WTC11 (cell line): ENCODE results near the gene SMIM44. TPM values are rescaled to one million over a fixed set of nuclear protein-coding genes. Genes with fewer than 3 reads are reported as not detected.

Source experiments
- ATAC-seq: fragments of 200-7000 bp; cut with Tn5 transposase; 2 replicates; pipeline ENCODE4 v1.10.0; 2021; ENCODE audit warnings: mild to moderate bottlenecking, moderate library complexity
- CTCF ChIA-PET: fragments of 300-600 bp; sonication (Branson Sonifier 250); formaldehyde crosslinking; loops from one replicate; lab custom pipeline; 2021; ENCODE audit warnings: antibody characterized with exemption; lab: Charles Lee
- POLR2A ChIA-PET: fragments of 350-600 bp; sonication (Branson Sonifier 250); formaldehyde crosslinking; loops from one replicate; lab custom pipeline; 2021; ENCODE audit warnings: antibody characterized with exemption; lab: Charles Lee
- DNase-seq: peaks from one replicate; pipeline ENCODE4 v3.0.0; 2021; ENCODE audit warnings: low spot score
- H3K27ac Mint-ChIP-seq: 2 replicates; pipeline ENCODE4 v1.8.0; 2021; ENCODE audit warnings: mixed read lengths
- H3K27me3 Mint-ChIP-seq: 2 replicates; pipeline ENCODE4 v1.8.0; 2021; ENCODE audit warnings: low read depth, mild to moderate bottlenecking, moderate library complexity, mixed read lengths
- H3K36me3 Mint-ChIP-seq: 2 replicates; pipeline ENCODE4 v1.8.0; 2021; ENCODE audit warnings: mixed read lengths
- H3K4me1 Mint-ChIP-seq: 2 replicates; pipeline ENCODE4 v1.8.0; 2022; ENCODE audit warnings: mixed read lengths
- H3K4me3 Mint-ChIP-seq: 2 replicates; pipeline ENCODE4 v1.8.0; 2021; ENCODE audit warnings: mild to moderate bottlenecking, moderate library complexity, mixed read lengths
- H3K9me3 Mint-ChIP-seq: 2 replicates; pipeline ENCODE4 v1.8.0; 2021; ENCODE audit warnings: mixed read lengths
- ELF4 ChIP-seq: sonication (generic); formaldehyde crosslinking; IDR thresholded peaks from 2 replicates; pipeline ENCODE4 v1.8.1; 2022; ENCODE audit warnings: low read depth, mild to moderate bottlenecking, moderate library complexity, missing genetic modification reagents
- HMGA2 ChIP-seq: fragments of 250-450 bp; sonication (Bioruptor Pico); IDR thresholded peaks from 2 replicates; pipeline ENCODE4 v1.4.0; 2021; ENCODE audit warnings: mild to moderate bottlenecking, moderate library complexity
- NR2C2 ChIP-seq: sonication (generic); formaldehyde crosslinking; IDR thresholded peaks from 2 replicates; pipeline ENCODE4 v1.8.0; 2022; ENCODE audit warnings: mild to moderate bottlenecking, missing genetic modification reagents
- ZNF121 ChIP-seq: sonication (generic); formaldehyde crosslinking; IDR thresholded peaks from 2 replicates; pipeline ENCODE4 v1.8.0; 2023; ENCODE audit warnings: missing genetic modification reagents
- ZNF671 ChIP-seq: fragments of 250-450 bp; sonication (Bioruptor Pico); IDR thresholded peaks from 2 replicates; pipeline ENCODE4 v1.8.0; 2021; ENCODE audit warnings: mild to moderate bottlenecking
- total RNA-seq: library from RNA; stranded (reverse); gene quantifications from 3 replicates; pipeline ENCODE4 v1.2.3, GENCODE V29; 2021
- TF ChIP-seq, protein P1 (sequence below): sonication (generic); formaldehyde crosslinking; IDR thresholded peaks from 2 replicates; pipeline ENCODE4 v1.8.0; 2022; ENCODE audit warnings: missing genetic modification reagents
- TF ChIP-seq, protein P2 (sequence below): sonication (generic); formaldehyde crosslinking; IDR thresholded peaks from 2 replicates; pipeline ENCODE4 v1.8.1; 2023; ENCODE audit warnings: mild to moderate bottlenecking, missing genetic modification reagents, moderate library complexity
- TF ChIP-seq, protein P3 (sequence below): sonication (generic); formaldehyde crosslinking; IDR thresholded peaks from 2 replicates; pipeline ENCODE4 v1.8.0; 2023; ENCODE audit warnings: mild to moderate bottlenecking, missing genetic modification reagents
- TF ChIP-seq, protein P4 (sequence below): fragments of 250-450 bp; sonication (Bioruptor Pico); IDR thresholded peaks from 2 replicates; pipeline ENCODE4 v1.8.0; 2021; ENCODE audit warnings: mild to moderate bottlenecking
- TF ChIP-seq, protein P5 (sequence below): sonication (generic); formaldehyde crosslinking; IDR thresholded peaks from 2 replicates; pipeline ENCODE4 v1.8.1; 2023; ENCODE audit warnings: mild to moderate bottlenecking, missing genetic modification reagents
- TF ChIP-seq, protein P6 (sequence below): sonication (generic); formaldehyde crosslinking; IDR thresholded peaks from 2 replicates; pipeline ENCODE4 v1.8.1; 2023; ENCODE audit warnings: mild to moderate bottlenecking, moderate library complexity, missing genetic modification reagents

Gene SMIM44
- total RNA-seq, 1 experiment from 2014 or later, result not detected

DNA sequence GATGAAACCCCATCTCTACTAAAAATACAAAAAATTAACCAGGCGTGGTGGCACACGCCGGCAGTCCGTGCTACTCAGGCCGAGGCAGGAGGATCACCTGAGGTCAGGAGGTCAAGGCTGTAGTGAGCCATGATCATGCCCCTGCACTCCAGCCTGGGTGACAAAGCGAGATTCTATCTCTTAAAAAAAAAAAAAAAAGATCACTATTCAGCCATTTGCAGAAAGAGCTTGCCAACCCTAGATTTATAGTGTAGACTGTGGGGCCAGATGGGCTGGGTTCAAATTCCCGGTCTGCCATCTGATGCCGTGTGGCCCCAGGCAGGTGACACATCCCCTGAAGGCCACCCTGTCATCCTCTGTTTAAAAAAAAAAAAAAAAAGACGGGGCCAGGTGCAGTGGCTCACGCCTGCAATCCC lies 31.8 kb downstream of the SMIM44 start (continued):
- TF ChIP-seq, protein P1, sequence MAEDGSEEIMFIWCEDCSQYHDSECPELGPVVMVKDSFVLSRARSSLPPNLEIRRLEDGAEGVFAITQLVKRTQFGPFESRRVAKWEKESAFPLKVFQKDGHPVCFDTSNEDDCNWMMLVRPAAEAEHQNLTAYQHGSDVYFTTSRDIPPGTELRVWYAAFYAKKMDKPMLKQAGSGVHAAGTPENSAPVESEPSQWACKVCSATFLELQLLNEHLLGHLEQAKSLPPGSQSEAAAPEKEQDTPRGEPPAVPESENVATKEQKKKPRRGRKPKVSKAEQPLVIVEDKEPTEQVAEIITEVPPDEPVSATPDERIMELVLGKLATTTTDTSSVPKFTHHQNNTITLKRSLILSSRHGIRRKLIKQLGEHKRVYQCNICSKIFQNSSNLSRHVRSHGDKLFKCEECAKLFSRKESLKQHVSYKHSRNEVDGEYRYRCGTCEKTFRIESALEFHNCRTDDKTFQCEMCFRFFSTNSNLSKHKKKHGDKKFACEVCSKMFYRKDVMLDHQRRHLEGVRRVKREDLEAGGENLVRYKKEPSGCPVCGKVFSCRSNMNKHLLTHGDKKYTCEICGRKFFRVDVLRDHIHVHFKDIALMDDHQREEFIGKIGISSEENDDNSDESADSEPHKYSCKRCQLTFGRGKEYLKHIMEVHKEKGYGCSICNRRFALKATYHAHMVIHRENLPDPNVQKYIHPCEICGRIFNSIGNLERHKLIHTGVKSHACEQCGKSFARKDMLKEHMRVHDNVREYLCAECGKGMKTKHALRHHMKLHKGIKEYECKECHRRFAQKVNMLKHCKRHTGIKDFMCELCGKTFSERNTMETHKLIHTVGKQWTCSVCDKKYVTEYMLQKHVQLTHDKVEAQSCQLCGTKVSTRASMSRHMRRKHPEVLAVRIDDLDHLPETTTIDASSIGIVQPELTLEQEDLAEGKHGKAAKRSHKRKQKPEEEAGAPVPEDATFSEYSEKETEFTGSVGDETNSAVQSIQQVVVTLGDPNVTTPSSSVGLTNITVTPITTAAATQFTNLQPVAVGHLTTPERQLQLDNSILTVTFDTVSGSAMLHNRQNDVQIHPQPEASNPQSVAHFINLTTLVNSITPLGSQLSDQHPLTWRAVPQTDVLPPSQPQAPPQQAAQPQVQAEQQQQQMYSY (CRISPR knock-in tag), result no peak
- no peak for TF ChIP-seq NR2C2 (CRISPR knock-in tag)
- TF ChIP-seq HMGA2 (CRISPR knock-in tag), result no peak
- no peak for TF ChIP-seq ZNF671 (CRISPR knock-in tag)
- TF ChIP-seq, protein P2, sequence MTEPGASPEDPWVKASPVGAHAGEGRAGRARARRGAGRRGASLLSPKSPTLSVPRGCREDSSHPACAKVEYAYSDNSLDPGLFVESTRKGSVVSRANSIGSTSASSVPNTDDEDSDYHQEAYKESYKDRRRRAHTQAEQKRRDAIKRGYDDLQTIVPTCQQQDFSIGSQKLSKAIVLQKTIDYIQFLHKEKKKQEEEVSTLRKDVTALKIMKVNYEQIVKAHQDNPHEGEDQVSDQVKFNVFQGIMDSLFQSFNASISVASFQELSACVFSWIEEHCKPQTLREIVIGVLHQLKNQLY (CRISPR knock-in tag), result no peak

DNA sequence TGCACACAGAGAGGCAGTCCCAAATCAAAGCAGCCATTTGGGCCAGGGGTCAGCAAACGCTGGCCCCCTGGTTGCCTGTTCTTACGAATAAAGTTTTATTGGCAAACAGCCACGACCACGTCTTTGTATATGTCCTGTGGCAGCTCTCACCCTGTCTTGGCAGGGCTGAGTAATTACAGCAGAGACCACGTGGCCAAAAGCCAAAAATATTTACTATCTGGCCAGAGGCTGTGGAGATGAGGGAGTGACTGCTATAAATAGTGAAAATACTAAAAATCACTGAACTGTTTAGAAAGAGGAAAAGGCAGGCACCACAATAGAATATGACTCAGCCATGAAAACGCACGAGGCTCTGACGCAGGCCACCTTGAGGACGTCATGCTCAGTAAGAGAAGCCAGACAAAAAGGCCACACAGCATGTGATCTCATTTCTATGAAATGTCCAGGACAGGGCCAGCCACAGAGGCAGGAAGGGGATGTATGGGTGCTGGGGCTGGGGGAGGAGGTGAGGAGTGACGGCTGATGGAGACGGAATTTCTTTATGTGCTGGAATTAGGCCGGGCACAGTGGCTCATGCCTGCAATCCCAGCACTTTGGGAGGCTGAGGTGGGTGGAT lies 32.3 kb downstream of the SMIM44 start:
- Mint-ChIP-seq H3K36me3 (no peaks in the 10 kb centered on the region), H3K4me3 (no peak overlapping the region), H3K27me3 (no peaks in the 10 kb centered on the region), H3K9me3 (no peaks in the 10 kb centered on the region), H3K27ac (no peak overlapping the region), H3K4me1 (no peaks in the 10 kb centered on the region)
- TF ChIP-seq, protein P3, sequence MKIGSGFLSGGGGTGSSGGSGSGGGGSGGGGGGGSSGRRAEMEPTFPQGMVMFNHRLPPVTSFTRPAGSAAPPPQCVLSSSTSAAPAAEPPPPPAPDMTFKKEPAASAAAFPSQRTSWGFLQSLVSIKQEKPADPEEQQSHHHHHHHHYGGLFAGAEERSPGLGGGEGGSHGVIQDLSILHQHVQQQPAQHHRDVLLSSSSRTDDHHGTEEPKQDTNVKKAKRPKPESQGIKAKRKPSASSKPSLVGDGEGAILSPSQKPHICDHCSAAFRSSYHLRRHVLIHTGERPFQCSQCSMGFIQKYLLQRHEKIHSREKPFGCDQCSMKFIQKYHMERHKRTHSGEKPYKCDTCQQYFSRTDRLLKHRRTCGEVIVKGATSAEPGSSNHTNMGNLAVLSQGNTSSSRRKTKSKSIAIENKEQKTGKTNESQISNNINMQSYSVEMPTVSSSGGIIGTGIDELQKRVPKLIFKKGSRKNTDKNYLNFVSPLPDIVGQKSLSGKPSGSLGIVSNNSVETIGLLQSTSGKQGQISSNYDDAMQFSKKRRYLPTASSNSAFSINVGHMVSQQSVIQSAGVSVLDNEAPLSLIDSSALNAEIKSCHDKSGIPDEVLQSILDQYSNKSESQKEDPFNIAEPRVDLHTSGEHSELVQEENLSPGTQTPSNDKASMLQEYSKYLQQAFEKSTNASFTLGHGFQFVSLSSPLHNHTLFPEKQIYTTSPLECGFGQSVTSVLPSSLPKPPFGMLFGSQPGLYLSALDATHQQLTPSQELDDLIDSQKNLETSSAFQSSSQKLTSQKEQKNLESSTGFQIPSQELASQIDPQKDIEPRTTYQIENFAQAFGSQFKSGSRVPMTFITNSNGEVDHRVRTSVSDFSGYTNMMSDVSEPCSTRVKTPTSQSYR (CRISPR knock-in tag), result no peak
- CTCF ChIA-PET, result interaction anchor here (1.0 kb wide), 1 partner anchor 21 kb away, joined by 4 read pairs; no protein-coding TSS in a partner anchor
- ATAC-seq, result no peak
- POLR2A ChIA-PET, result no interaction called here
- no peak for DNase-seq

DNA sequence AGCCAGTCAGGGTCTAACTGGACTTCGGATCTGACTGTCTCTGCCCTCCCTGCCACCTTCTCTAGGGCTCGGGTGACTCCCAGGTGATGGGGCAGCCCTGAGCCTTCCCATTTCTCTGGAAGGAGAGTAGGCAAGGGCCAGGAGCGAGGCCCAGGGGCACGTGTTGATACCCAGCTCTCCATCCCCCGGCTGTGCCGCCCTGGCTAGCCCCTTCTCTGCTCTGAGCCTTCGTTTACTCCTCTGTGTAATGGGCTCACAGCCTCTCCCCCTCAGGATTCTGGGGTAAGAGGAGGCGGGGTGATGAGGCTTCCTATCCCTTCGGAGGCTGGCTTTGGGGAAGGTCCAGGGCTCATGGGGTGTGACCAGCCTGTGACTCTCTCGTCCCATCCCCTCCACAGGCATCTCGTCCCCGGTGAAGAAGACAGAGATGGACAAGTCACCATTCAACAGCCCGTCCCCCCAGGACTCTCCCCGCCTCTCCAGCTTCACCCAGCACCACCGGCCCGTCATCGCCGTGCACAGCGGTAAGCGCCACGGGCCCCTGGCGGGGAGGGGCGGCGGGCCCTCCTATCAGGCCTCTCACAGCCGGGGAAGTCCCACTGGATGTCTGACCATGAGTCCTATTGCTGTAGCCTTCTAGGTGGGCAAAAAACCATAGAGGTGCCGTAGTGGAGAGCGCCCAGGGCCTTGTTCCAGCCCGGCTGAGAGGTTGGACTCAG lies 34.5 kb downstream of the SMIM44 start:
- Mint-ChIP-seq H3K4me1 (peaks cover 11% of the 10 kb centered on the region), H3K9me3 (no peaks in the 10 kb centered on the region), H3K27me3 (no peaks in the 10 kb centered on the region)
- DNase-seq, result no peak
- POLR2A ChIA-PET, result no interaction called here
- TF ChIP-seq, protein P4, sequence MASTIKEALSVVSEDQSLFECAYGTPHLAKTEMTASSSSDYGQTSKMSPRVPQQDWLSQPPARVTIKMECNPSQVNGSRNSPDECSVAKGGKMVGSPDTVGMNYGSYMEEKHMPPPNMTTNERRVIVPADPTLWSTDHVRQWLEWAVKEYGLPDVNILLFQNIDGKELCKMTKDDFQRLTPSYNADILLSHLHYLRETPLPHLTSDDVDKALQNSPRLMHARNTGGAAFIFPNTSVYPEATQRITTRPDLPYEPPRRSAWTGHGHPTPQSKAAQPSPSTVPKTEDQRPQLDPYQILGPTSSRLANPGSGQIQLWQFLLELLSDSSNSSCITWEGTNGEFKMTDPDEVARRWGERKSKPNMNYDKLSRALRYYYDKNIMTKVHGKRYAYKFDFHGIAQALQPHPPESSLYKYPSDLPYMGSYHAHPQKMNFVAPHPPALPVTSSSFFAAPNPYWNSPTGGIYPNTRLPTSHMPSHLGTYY, result no peak
- TF ChIP-seq ZNF121 (no peak), ELF4 (CRISPR knock-in tag) (no peak)
- TF ChIP-seq, protein P5, sequence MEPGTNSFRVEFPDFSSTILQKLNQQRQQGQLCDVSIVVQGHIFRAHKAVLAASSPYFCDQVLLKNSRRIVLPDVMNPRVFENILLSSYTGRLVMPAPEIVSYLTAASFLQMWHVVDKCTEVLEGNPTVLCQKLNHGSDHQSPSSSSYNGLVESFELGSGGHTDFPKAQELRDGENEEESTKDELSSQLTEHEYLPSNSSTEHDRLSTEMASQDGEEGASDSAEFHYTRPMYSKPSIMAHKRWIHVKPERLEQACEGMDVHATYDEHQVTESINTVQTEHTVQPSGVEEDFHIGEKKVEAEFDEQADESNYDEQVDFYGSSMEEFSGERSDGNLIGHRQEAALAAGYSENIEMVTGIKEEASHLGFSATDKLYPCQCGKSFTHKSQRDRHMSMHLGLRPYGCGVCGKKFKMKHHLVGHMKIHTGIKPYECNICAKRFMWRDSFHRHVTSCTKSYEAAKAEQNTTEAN, result no peak
- TF ChIP-seq, protein P6, sequence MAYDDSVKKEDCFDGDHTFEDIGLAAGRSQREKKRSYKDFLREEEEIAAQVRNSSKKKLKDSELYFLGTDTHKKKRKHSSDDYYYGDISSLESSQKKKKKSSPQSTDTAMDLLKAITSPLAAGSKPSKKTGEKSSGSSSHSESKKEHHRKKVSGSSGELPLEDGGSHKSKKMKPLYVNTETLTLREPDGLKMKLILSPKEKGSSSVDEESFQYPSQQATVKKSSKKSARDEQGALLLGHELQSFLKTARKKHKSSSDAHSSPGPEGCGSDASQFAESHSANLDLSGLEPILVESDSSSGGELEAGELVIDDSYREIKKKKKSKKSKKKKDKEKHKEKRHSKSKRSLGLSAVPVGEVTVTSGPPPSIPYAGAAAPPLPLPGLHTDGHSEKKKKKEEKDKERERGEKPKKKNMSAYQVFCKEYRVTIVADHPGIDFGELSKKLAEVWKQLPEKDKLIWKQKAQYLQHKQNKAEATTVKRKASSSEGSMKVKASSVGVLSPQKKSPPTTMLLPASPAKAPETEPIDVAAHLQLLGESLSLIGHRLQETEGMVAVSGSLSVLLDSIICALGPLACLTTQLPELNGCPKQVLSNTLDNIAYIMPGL (CRISPR knock-in tag), result no peak
- TF ChIP-seq, all 79 proteins: peak for 0
- H3K36me3 Mint-ChIP-seq, result no peaks in the 10 kb centered on the region
- CTCF ChIA-PET, result interaction anchor here (1.7 kb wide), 1 partner anchor 144 kb away, joined by 3 read pairs; no protein-coding TSS in a partner anchor
- ATAC-seq, result no peak
- H3K27ac Mint-ChIP-seq, result no peak overlapping the region
- no peak overlapping the region for H3K4me3 Mint-ChIP-seq
